RWPE2 (cell line): ENCODE results near the gene CEP89.
"Not testable (repeated sequence)": the region's sequence is repeated elsewhere in the genome, so short reads cannot be mapped to it uniquely, and the experiment has no call there.

ENCODE experiments used
- ATAC-seq: fragments of 200-7000 bp; cut with Tn5 transposase; 3 replicates; pipeline ENCODE4 v1.9.1; 2021; ENCODE audit warnings: low read depth
- DNase-seq: peaks from one replicate; pipeline ENCODE4 v3.0.0-alpha.2; 2020; ENCODE audit warnings: low spot score
- H3K27ac ChIP-seq: fragments of 450-650 bp; 2 replicates; pipeline ENCODE4 v1.5.1; 2017; ENCODE audit warnings: mild to moderate bottlenecking; ENCODE audit not compliant: poor library complexity, severe bottlenecking
- H3K27me3 ChIP-seq: fragments of 250-450 bp; sonication (Bioruptor Pico); 2 replicates; pipeline ENCODE4 v1.5.1; 2021; ENCODE audit warnings: mild to moderate bottlenecking, moderate library complexity; ENCODE audit not compliant: insufficient read depth, poor library complexity, severe bottlenecking
- H3K36me3 ChIP-seq: fragments of 250-450 bp; sonication (Bioruptor Pico); 2 replicates; pipeline ENCODE4 v1.5.1; 2020; ENCODE audit warnings: low read depth, mild to moderate bottlenecking, moderate library complexity
- H3K4me1 ChIP-seq: fragments of 250-450 bp; sonication (Bioruptor Pico); 2 replicates; pipeline ENCODE4 v1.5.1; 2021; ENCODE audit warnings: mild to moderate bottlenecking, moderate library complexity; ENCODE audit not compliant: insufficient read depth, poor library complexity, severe bottlenecking
- H3K4me3 ChIP-seq: fragments of 250-450 bp; sonication (Bioruptor Pico); 2 replicates; pipeline ENCODE4 v1.5.1; 2021; ENCODE audit warnings: mild to moderate bottlenecking, moderate library complexity; ENCODE audit not compliant: severe bottlenecking
- H3K9me3 ChIP-seq: fragments of 250-450 bp; sonication (Bioruptor Pico); 2 replicates; pipeline ENCODE4 v1.5.1; 2021; ENCODE audit warnings: mild to moderate bottlenecking, moderate library complexity; ENCODE audit not compliant: severe bottlenecking
- CTCF ChIP-seq: fragments of 450-650 bp; IDR thresholded peaks from one replicate; pipeline ENCODE4 v1.5.1; 2017; ENCODE audit warnings: mild to moderate bottlenecking, moderate library complexity; ENCODE audit not compliant: poor library complexity, severe bottlenecking

Gene CEP89

DNA sequence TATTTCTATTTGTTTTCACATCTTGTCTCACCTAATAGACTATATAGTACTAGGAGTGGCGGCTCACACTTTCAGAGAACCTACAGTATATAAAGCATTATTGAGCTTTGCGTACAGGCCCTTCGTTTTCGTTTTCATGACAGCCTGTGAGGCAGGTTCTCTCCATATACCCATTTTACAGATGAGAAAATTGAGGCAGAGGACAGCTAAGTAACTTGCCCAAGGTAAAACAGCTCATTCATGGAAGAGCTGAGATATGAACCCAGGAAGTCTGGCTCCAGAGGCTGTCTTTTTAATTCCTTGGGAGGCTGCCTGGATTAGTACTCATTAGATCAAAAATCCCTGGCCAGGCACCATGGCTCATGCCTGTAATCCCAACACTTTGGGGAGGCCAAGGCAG, 29.2 kb upstream of the CEP89 start:
- no peaks in the 10 kb centered on the region for H3K27me3 ChIP-seq
- no peak overlapping the region for H3K4me3 ChIP-seq
- DNase-seq (no peak), ATAC-seq (no peak)
- H3K9me3 ChIP-seq = no peaks in the 10 kb centered on the region
- no peak overlapping the region for H3K27ac ChIP-seq
- H3K36me3 ChIP-seq = peaks cover 5% of the 10 kb centered on the region; the same call in 1 of the 2 replicates
- TF ChIP-seq CTCF = no peak
- H3K4me1 ChIP-seq = no peaks in the 10 kb centered on the region

- Histone ChIP-seq H3K9me3 (no peaks in the 10 kb centered on the region), H3K27me3 (no peaks in the 10 kb centered on the region), H3K4me1 (no peaks in the 10 kb centered on the region), H3K4me3 (no peak overlapping the region), H3K27ac (no peak overlapping the region), H3K36me3 (peaks cover 5% of the 10 kb centered on the region; the same call in 1 of the 2 replicates)
- no peak for DNase-seq
- no peak for TF ChIP-seq CTCF
- no peak for ATAC-seq
Observed at GRCh38 chr19:33000510-33000909, 28.8 kb upstream of the CEP89 start.

DNA sequence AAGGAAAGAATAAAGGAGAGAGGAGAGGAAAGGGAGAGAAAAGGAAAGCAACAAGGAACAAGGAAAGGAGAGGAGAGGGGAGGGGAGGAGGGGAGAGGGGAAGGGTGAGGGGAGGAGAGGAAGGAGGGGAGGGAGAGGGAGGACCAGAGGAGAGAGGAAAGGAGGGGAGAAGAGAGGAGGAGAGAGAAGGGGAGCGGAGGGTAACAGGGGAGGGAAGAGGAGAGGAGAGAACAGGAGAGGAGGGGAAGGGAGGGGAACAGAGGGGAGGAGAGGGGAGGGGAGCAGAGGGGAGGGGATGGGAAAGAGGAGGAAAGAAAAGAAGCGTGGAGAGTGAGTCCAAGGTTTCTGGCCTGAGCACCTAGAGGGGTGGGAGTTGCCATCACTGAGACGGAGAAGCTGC, 27.0 kb upstream of the CEP89 start:
- Histone ChIP-seq H3K9me3 (no peaks in the 10 kb centered on the region), H3K36me3 (peaks cover 5% of the 10 kb centered on the region; the same call in 1 of the 2 replicates), H3K4me1 (no peaks in the 10 kb centered on the region), H3K4me3 (no peak overlapping the region), H3K27me3 (no peaks in the 10 kb centered on the region), H3K27ac (no peak overlapping the region)
- DNase-seq = no peak
- ATAC-seq = no peak
- no peak for TF ChIP-seq CTCF

DNA sequence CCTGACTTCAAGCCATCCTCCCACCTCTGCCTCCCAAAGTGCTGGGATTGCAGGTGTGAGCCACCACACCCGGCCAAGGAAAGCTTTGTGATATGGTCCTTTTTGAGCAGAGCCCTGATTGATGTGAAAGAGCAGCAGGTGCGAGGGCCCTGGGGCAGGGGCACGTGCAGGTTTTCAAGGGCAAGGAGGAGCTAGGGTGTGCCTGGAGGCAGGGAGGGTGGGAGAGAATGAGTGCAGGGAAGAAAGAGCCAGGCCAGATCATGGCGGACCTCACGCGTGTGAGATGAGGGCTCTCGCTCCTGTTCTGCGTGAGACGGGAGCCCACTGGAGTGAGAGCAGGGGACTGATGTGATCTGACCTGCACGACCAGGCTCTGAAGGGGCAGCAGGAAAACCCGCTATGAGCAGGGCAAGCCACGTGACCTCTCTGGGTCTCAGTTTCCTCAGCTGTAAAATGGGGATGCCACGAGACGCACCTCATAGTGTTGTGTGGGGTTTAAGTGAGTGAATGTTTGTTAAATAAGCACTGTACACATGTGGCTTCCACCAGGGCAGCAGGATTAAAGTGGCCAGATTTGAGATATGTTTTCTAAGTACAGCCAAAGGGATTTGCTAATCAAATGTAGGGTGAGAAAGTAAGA, 26.1 kb upstream of the CEP89 start:
- H3K9me3 ChIP-seq = no peaks in the 10 kb centered on the region
- H3K4me1 ChIP-seq = no peaks in the 10 kb centered on the region
- no peak for DNase-seq
- no peaks in the 10 kb centered on the region for H3K27me3 ChIP-seq
- H3K4me3 ChIP-seq = no peak overlapping the region
- H3K27ac ChIP-seq = no peak overlapping the region
- no peak for ATAC-seq
- no peak for TF ChIP-seq CTCF
- peaks cover 5% of the 10 kb centered on the region; the same call in 1 of the 2 replicates for H3K36me3 ChIP-seq

DNA sequence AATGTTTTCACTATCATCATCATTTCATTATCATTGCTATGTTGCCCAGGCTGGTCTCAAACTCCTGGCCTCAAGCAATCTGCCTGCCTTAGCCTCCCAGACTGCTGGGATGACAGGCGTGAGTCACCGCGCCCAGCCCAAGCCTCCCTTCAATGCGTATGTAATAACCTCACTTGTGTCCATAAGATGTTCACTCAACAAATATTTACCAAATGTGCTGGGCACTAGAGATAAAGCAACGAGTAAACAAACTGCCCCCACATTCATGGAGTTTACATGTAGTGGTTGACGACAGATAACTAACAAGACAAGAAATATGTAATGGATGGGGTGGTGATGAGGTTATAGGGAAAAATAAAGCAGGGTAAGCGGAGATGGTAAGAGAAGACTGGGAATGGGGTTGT, 25.3 kb upstream of the CEP89 start:
- H3K27ac ChIP-seq, H3K36me3 ChIP-seq, H3K4me1 ChIP-seq, DNase-seq, H3K9me3 ChIP-seq, H3K4me3 ChIP-seq, H3K27me3 ChIP-seq: not testable (repeated sequence)
- peak; percentile 36; the same call in 1 of the 3 replicates for ATAC-seq

DNA sequence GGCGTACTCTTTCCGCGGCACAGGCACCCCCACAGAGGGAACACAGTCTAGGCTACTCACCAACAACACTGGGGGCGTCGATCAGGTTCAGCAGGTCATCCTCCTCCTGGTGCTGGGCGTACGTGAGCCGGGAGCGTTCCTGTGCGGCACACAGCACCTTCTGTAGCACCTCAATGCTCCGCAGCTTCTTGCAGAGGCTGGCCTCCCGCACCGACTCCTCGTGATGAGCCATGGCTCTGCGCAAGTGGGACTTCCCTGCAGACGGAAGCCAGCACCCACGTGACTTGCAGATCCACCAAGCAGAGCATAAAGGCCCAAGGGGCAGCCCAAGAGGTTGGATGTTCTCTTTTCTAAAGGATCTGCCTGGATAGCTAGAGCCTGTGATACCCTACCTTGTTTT, 24.2 kb upstream of the CEP89 start:
- not testable (repeated sequence) for H3K4me3 ChIP-seq, H3K36me3 ChIP-seq, H3K9me3 ChIP-seq, ATAC-seq, H3K4me1 ChIP-seq, H3K27me3 ChIP-seq, H3K27ac ChIP-seq, DNase-seq
